Liver (tissue), 9 donors: ENCODE results near the gene GTF2IRD1. TPM values are rescaled to one million over a fixed set of nuclear protein-coding genes. Genes with fewer than 3 reads are reported as not detected.

Experiments used
- DNase-seq: peaks from one replicate; pipeline ENCODE4 v3.0.0-alpha.2; 2017; ENCODE audit warnings: low spot score
- H3K27ac ChIP-seq, 2 donors: one replicate each; pipeline ENCODE4 v1.7.0; 2013; ENCODE audit warnings: inconsistent platforms in 2 of 2, low read length in 2 of 2, control low read depth in 1 of 2, low read depth in 1 of 2, mild to moderate bottlenecking in 1 of 2
- H3K27me3 ChIP-seq, 4 donors: one replicate each; pipeline versions ENCODE4 v1.6.1 to v1.7.0; 2013; ENCODE audit warnings: low read length in 3 of 4, inconsistent platforms in 1 of 4, mild to moderate bottlenecking in 1 of 4, moderate library complexity in 1 of 4; ENCODE audit not compliant: control insufficient read depth in 4 of 4, insufficient read depth in 4 of 4
- H3K36me3 ChIP-seq, 4 donors: one replicate each; pipeline versions ENCODE4 v1.6.1 to v1.7.0; 2013; ENCODE audit warnings: low read length in 3 of 4, mild to moderate bottlenecking in 3 of 4, low read depth in 1 of 4, moderate library complexity in 1 of 4; ENCODE audit not compliant: control insufficient read depth in 4 of 4, insufficient read depth in 3 of 4
- H3K4me1 ChIP-seq, 4 donors: one replicate each; pipeline versions ENCODE4 v1.6.1 to v1.7.0; 2013; ENCODE audit warnings: low read length in 3 of 4, mild to moderate bottlenecking in 3 of 4, moderate library complexity in 1 of 4; ENCODE audit not compliant: control insufficient read depth in 4 of 4, insufficient read depth in 4 of 4
- H3K4me3 ChIP-seq, 3 donors: one replicate each; pipeline versions ENCODE4 v1.6.1 to v1.7.0; 2013; ENCODE audit warnings: low read length in 3 of 3, control low read depth in 1 of 3, low read depth in 1 of 3, mild to moderate bottlenecking in 1 of 3
- H3K9ac ChIP-seq, 2 donors: one replicate each; pipeline ENCODE4 v1.7.0; 2013; ENCODE audit warnings: low read length in 2 of 2, mild to moderate bottlenecking in 2 of 2, moderate library complexity in 2 of 2, control low read depth in 1 of 2, low read depth in 1 of 2
- H3K9me3 ChIP-seq, 4 donors: one replicate each; pipeline versions ENCODE4 v1.6.1 to v1.7.0; 2013; ENCODE audit warnings: low read length in 3 of 4; ENCODE audit not compliant: control insufficient read depth in 4 of 4
- EGR1 ChIP-seq, 2 donors: IDR thresholded peaks; 2 replicates each; pipeline ENCODE4 v1.6.1; 2016 to 2018; ENCODE audit warnings: antibody characterized with exemption in 2 of 2, low read depth in 2 of 2
- FOXA1 ChIP-seq: IDR thresholded peaks from 2 replicates; pipeline ENCODE4 v1.6.1; 2016; ENCODE audit warnings: antibody characterized with exemption
- FOXA2 ChIP-seq: IDR thresholded peaks from 2 replicates; pipeline ENCODE4 v1.6.1; 2016; ENCODE audit warnings: antibody characterized with exemption
- GABPA ChIP-seq, 2 donors: IDR thresholded peaks in 1 of 2; conservative IDR thresholded peaks in 1 of 2; 2 replicates each; pipeline ENCODE4 v1.6.1; 2016; ENCODE audit warnings: antibody characterized with exemption in 2 of 2, mild to moderate bottlenecking in 1 of 2, moderate library complexity in 1 of 2
- HNF4A ChIP-seq, 2 donors: conservative IDR thresholded peaks; 2 replicates each; pipeline ENCODE4 v1.6.1; 2016; ENCODE audit warnings: antibody characterized with exemption in 2 of 2, mild to moderate bottlenecking in 2 of 2
- HNF4G ChIP-seq: IDR thresholded peaks from 2 replicates; pipeline ENCODE4 v1.6.1; 2016; ENCODE audit warnings: antibody characterized with exemption
- JUND ChIP-seq, 2 donors: IDR thresholded peaks; 2 replicates each; pipeline ENCODE4 v1.6.1; 2016; ENCODE audit warnings: antibody characterized with exemption in 2 of 2
- NR2F2 ChIP-seq: IDR thresholded peaks from 2 replicates; pipeline ENCODE4 v1.6.1; 2016; ENCODE audit warnings: antibody characterized with exemption
- RAD21 ChIP-seq, 2 donors: IDR thresholded peaks; 2 replicates each; pipeline ENCODE4 v1.6.1; 2016; ENCODE audit warnings: antibody characterized with exemption in 2 of 2, mild to moderate bottlenecking in 2 of 2
- RXRA ChIP-seq, 2 donors: IDR thresholded peaks; 2 replicates each; pipeline ENCODE4 v1.6.1; 2017 to 2018; ENCODE audit warnings: antibody characterized with exemption in 2 of 2, mild to moderate bottlenecking in 1 of 2
- SP1 ChIP-seq: IDR thresholded peaks from 2 replicates; pipeline ENCODE4 v1.6.1; 2018; ENCODE audit warnings: antibody characterized with exemption, mild to moderate bottlenecking
- TAF1 ChIP-seq: conservative IDR thresholded peaks from 2 replicates; pipeline ENCODE4 v1.6.1; 2016; ENCODE audit warnings: antibody characterized with exemption, mild to moderate bottlenecking
- YY1 ChIP-seq: IDR thresholded peaks from 2 replicates; pipeline ENCODE4 v1.6.1; 2016; ENCODE audit warnings: antibody characterized with exemption, mild to moderate bottlenecking
- ZBTB33 ChIP-seq: IDR thresholded peaks from 2 replicates; pipeline ENCODE4 v1.6.1; 2016; ENCODE audit warnings: antibody characterized with exemption
- WGBS: extraction: QIAGEN DNeasy Blood & Tissue Kit; methylation state at CpG from one replicate; pipeline ENCODE4 v1.1.7; 2013; 5-methylcytosine and 5-hydroxymethylcytosine counted together
- polyA plus RNA-seq, 2 donors: library from polyadenylated mRNA; stranded (reverse) in 1 of 2; unstranded in 1 of 2; fragments of 200-250 nt in 1 of 2; fragments of >200 nt in 1 of 2; fragmentation: Nextera tagmentation in 1 of 2; extraction: Ambion mirVana in 1 of 2; gene quantifications; one replicate each; pipeline versions ENCODE4 v1.2.1 to v1.2.3, GENCODE V29; 2013 to 2015
- total RNA-seq, 2 donors: library from RNA; depleted of rRNA; stranded (reverse); fragments of >200 nt; gene quantifications; one replicate each; pipeline ENCODE4 v1.2.3, GENCODE V29; 2014
- TF ChIP-seq, protein P1 (sequence below): IDR thresholded peaks from 2 replicates; pipeline ENCODE4 v1.6.1; 2016; ENCODE audit warnings: antibody characterized with exemption
- TF ChIP-seq, protein P2 (sequence below): fragments of 150-350 bp; IDR thresholded peaks from 2 replicates; pipeline ENCODE4 v1.5.1; 2017; ENCODE audit warnings: improper control_type of control experiment, low read depth, low read length; ENCODE audit not compliant: missing input control
- donor health status: healthy.
- donor health status: healthy.
- donor health status: healthy.
- donor health status: healthy.
- donor health status: healthy.

Gene GTF2IRD1
- total and polyA plus RNA-seq, 4 donors: 2.0 to 7.4 (median 3.3) TPM

DNA sequence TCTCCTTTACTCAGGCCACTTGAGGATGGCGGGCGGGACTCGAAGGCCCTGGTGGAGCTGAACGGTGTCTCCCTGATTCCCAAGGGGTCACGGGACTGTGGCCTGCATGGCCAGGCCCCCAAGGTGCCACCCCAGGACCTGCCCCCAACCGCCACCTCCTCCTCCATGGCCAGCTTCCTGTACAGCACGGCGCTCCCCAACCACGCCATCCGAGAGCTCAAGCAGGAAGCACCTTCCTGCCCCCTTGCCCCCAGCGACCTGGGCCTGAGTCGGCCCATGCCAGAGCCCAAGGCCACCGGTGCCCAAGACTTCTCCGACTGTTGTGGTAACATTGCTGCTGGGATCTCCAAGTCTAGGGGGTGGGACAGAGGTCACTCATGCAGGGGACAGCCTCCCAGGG is 65.7 kb downstream of the GTF2IRD1 start:
- Histone ChIP-seq H3K27ac (no peak overlapping the region), H3K4me1 (no peaks in the 10 kb centered on the region), H3K9me3 (no peaks in the 10 kb centered on the region), H3K4me3 (no peak overlapping the region), H3K27me3 (no peaks in the 10 kb centered on the region), H3K36me3 (peaks cover 0 to 11% (median 0%) of the 10 kb centered on the region in 4 donors), H3K9ac (no peak overlapping the region)
- 92% methylated on average over 14 of the region's 14 CpGs for WGBS
- no peak for DNase-seq
- TF ChIP-seq EGR1 (IDR thresholded peaks at IDR 0.05; ENCODE audit: low read depth in 2 of 2): no peak
- no peak for TF ChIP-seq GABPA (IDR thresholded peaks at IDR 0.05 in 1 of 2, conservative IDR thresholded peaks at IDR 0.05 in 1 of 2)
- TF ChIP-seq, protein P1, sequence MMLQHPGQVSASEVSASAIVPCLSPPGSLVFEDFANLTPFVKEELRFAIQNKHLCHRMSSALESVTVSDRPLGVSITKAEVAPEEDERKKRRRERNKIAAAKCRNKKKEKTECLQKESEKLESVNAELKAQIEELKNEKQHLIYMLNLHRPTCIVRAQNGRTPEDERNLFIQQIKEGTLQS: no peak

GRCh38 chr7:74521855-74522254 is 68.1 kb downstream of the GTF2IRD1 start:
- Histone ChIP-seq H3K36me3 (peaks cover 0 to 11% (median 0%) of the 10 kb centered on the region in 4 donors), H3K27me3 (no peaks in the 10 kb centered on the region), H3K4me1 (no peaks in the 10 kb centered on the region), H3K4me3 (no peak overlapping the region), H3K9ac (no peak overlapping the region), H3K9me3 (no peaks in the 10 kb centered on the region), H3K27ac (no peak overlapping the region)
- 95% methylated on average over 10 of the region's 10 CpGs for WGBS
- DNase-seq: no peak
- TF ChIP-seq EGR1 (IDR thresholded peaks at IDR 0.05; ENCODE audit: low read depth in 2 of 2) (no peak), HNF4A (conservative IDR thresholded peaks at IDR 0.05) (no peak), ZBTB33 (no peak), TAF1 (no peak), RXRA (IDR thresholded peaks at IDR 0.05) (no peak), YY1 (no peak), FOXA2 (no peak)

- TF ChIP-seq FOXA1: no peak
- no peak for TF ChIP-seq FOXA2
- TF ChIP-seq GABPA (IDR thresholded peaks at IDR 0.05 in 1 of 2, conservative IDR thresholded peaks at IDR 0.05 in 1 of 2): no peak
- no peak for TF ChIP-seq RAD21 (IDR thresholded peaks at IDR 0.05)
- TF ChIP-seq NR2F2: no peak
- no peak for TF ChIP-seq ZBTB33
- TF ChIP-seq, protein P2, sequence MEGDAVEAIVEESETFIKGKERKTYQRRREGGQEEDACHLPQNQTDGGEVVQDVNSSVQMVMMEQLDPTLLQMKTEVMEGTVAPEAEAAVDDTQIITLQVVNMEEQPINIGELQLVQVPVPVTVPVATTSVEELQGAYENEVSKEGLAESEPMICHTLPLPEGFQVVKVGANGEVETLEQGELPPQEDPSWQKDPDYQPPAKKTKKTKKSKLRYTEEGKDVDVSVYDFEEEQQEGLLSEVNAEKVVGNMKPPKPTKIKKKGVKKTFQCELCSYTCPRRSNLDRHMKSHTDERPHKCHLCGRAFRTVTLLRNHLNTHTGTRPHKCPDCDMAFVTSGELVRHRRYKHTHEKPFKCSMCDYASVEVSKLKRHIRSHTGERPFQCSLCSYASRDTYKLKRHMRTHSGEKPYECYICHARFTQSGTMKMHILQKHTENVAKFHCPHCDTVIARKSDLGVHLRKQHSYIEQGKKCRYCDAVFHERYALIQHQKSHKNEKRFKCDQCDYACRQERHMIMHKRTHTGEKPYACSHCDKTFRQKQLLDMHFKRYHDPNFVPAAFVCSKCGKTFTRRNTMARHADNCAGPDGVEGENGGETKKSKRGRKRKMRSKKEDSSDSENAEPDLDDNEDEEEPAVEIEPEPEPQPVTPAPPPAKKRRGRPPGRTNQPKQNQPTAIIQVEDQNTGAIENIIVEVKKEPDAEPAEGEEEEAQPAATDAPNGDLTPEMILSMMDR: no peak
- no peak for TF ChIP-seq YY1
- TF ChIP-seq RXRA (IDR thresholded peaks at IDR 0.05): no peak
- TF ChIP-seq SP1: no peak
- no peak for TF ChIP-seq HNF4A (conservative IDR thresholded peaks at IDR 0.05)
- no peak for TF ChIP-seq JUND (IDR thresholded peaks at IDR 0.05)
- no peak for TF ChIP-seq HNF4G
- no peak for TF ChIP-seq EGR1 (IDR thresholded peaks at IDR 0.05; ENCODE audit: low read depth in 2 of 2)
Measured at GRCh38 chr7:74522281-74522905, 68.7 kb downstream of the GTF2IRD1 start.

More at GRCh38 chr7:74522281-74522905, 68.7 kb downstream of the GTF2IRD1 start:
- H3K27ac ChIP-seq: no peak overlapping the region
- 100% methylated on average over 1 of the region's 1 CpG for WGBS
- peaks cover 0 to 11% (median 0%) of the 10 kb centered on the region in 4 donors for H3K36me3 ChIP-seq
- H3K9ac ChIP-seq: no peak overlapping the region
- no peaks in the 10 kb centered on the region for H3K9me3 ChIP-seq
- no peaks in the 10 kb centered on the region for H3K27me3 ChIP-seq
- DNase-seq: no peak
- H3K4me3 ChIP-seq: no peak overlapping the region
- no peaks in the 10 kb centered on the region for H3K4me1 ChIP-seq
